Measurements from ENCODE around the gene UBE2N. TPM values are rescaled to one million over a fixed set of nuclear protein-coding genes. Genes with fewer than 3 reads are reported as not detected.

The UBE2N gene
- total and polyA plus RNA-seq, 2 donors (not counting 1 experiment from before 2014, with no cell fraction given), result 56.3 to 83.8 TPM

DNA sequence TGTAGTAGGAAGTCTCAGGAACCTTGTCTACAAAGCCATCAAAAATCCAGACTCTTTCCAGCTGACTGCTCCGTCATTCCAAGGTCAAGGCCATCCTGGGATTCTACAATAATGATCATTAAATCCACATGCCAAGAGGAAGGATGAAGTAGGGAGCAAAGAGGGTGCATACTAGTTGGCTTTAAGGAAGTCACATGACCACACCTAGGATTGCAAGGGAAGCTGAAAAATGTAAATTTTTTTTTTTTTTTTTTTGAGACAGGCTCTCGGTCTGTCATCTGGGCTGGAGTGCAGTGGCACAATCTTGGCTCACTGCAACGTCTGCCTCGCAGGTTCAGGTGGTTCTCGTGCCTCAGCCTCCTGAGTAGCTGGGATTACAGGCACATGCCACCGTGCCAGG, 18.3 kb upstream of the UBE2N start:
- DNase-seq, result no peak
- POLR2A ChIA-PET, result interaction anchor here (0.7 kb wide), 1 partner anchor 34 kb away, joined by 6 read pairs; no protein-coding TSS in a partner anchor
- Histone ChIP-seq H3K4me1 (ENCODE audit: control insufficient read depth in 2 of 2, insufficient read depth in 2 of 2, low read length in 2 of 2) (no peaks in the 10 kb centered on the region), H4K20me1 (ENCODE audit: control insufficient read depth, insufficient read depth, low read length, poor library complexity, severe bottlenecking) (no peaks in the 10 kb centered on the region), H3K36me3 (replicated peaks in 1 of 2; ENCODE audit: control extremely low read depth in 1 of 2, control insufficient read depth in 1 of 2, extremely low read depth in 1 of 2, insufficient read depth in 2 of 2, low read length in 1 of 2) (no peaks in the 10 kb centered on the region), H3K79me2 (ENCODE audit: control insufficient read depth, insufficient read depth, low read length) (no peaks in the 10 kb centered on the region), H3K9me3 (ENCODE audit: control extremely low read depth in 1 of 3, control insufficient read depth in 2 of 3, insufficient read depth in 1 of 3, low read length in 2 of 3) (no peaks in the 10 kb centered on the region), H3K27me3 (replicated peaks in 1 of 4; ENCODE audit: control extremely low read depth in 1 of 4, control insufficient read depth in 3 of 4, insufficient read depth in 4 of 4, low read length in 3 of 4) (no peaks in the 10 kb centered on the region), H3K4me3 (ENCODE audit: control extremely low read depth in 1 of 5, extremely low read depth in 1 of 5, insufficient read depth in 1 of 5, low read depth in 2 of 5, low read length in 4 of 5) (no peak overlapping the region), H3K4me2 (replicated peaks; ENCODE audit: low read depth, low read length, poor library complexity, severe bottlenecking) (no peak overlapping the region), H2AFZ (ENCODE audit: insufficient read depth, low read depth, low read length, poor library complexity, severe bottlenecking) (no peak overlapping the region), H3K9ac (ENCODE audit: low read length) (no peak overlapping the region), H3K27ac (ENCODE audit: low read length in 2 of 2) (no peak overlapping the region)
- 86% methylated on average over 4 of the region's 6 CpGs for WGBS (ENCODE audit: insufficient coverage)
- H3K27me3 Mint-ChIP-seq, result no peaks in the 10 kb centered on the region
- CTCF ChIA-PET, result interaction anchor here (1.5 kb wide), 1 partner anchor 41 kb away, joined by 3 read pairs; no protein-coding TSS in a partner anchor
- intact Hi-C loops (cut with micrococcal nuclease), result no loop called here
- peaks cover 3% of the 10 kb centered on the region for H3K4me1 Mint-ChIP-seq
- H3K27ac Mint-ChIP-seq, result no peak overlapping the region
- no peak for ATAC-seq (ENCODE audit: low read depth)
- TF ChIP-seq, protein P1, sequence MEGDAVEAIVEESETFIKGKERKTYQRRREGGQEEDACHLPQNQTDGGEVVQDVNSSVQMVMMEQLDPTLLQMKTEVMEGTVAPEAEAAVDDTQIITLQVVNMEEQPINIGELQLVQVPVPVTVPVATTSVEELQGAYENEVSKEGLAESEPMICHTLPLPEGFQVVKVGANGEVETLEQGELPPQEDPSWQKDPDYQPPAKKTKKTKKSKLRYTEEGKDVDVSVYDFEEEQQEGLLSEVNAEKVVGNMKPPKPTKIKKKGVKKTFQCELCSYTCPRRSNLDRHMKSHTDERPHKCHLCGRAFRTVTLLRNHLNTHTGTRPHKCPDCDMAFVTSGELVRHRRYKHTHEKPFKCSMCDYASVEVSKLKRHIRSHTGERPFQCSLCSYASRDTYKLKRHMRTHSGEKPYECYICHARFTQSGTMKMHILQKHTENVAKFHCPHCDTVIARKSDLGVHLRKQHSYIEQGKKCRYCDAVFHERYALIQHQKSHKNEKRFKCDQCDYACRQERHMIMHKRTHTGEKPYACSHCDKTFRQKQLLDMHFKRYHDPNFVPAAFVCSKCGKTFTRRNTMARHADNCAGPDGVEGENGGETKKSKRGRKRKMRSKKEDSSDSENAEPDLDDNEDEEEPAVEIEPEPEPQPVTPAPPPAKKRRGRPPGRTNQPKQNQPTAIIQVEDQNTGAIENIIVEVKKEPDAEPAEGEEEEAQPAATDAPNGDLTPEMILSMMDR (IDR thresholded peaks at IDR 0.05), result no peak
- TF ChIP-seq EZH2 (IDR thresholded peaks at IDR 0.05; ENCODE audit: borderline replicate concordance, insufficient read depth, low read depth, low read length, poor library complexity, severe bottlenecking), result no peak
- no peak overlapping the region for H3K4me3 Mint-ChIP-seq
- H3K9me3 Mint-ChIP-seq (ENCODE audit: insufficient read depth), result no peaks in the 10 kb centered on the region

DNA sequence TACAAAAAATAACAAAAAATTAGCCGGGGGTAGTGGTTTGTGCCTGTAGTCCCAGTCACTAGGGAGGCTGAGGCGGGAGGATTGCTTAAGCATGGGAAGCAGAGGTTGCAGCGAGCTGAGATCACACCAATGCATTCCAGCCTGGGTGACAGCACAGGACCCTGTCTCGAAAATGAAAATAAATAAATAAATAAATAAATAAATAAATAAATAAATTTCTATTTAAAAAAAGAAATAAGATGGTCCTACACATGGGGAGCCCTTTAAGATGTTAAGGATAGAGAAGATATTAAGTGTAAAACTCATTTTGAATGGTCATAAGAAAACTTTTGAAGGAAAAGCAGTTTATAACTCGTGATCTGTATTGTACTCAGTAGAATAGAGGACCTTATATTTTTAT, 17.4 kb upstream of the UBE2N start:
- no peak overlapping the region for H3K4me2 ChIP-seq (replicated peaks; ENCODE audit: low read depth, low read length, poor library complexity, severe bottlenecking)
- CTCF ChIA-PET, result no interaction called here
- WGBS (ENCODE audit: insufficient coverage), result no CpG with 5 or more reads among the region's 5 CpGs
- no peak for TF ChIP-seq EZH2 (IDR thresholded peaks at IDR 0.05; ENCODE audit: borderline replicate concordance, insufficient read depth, low read depth, low read length, poor library complexity, severe bottlenecking)
- TF ChIP-seq, protein P1 (IDR thresholded peaks at IDR 0.05), result no peak
- H3K9me3 Mint-ChIP-seq (ENCODE audit: insufficient read depth), result no peaks in the 10 kb centered on the region
- H3K4me1 Mint-ChIP-seq, result peaks cover 3% of the 10 kb centered on the region
- H3K4me1 ChIP-seq (ENCODE audit: control insufficient read depth in 2 of 2, insufficient read depth in 2 of 2, low read length in 2 of 2), result no peaks in the 10 kb centered on the region
- H3K36me3 ChIP-seq (replicated peaks in 1 of 2; ENCODE audit: control extremely low read depth in 1 of 2, control insufficient read depth in 1 of 2, extremely low read depth in 1 of 2, insufficient read depth in 2 of 2, low read length in 1 of 2), result no peaks in the 10 kb centered on the region
- ATAC-seq (ENCODE audit: low read depth) (no peak), DNase-seq (no peak)
- H3K27ac Mint-ChIP-seq, result no peak overlapping the region
- no peak overlapping the region for H2AFZ ChIP-seq (ENCODE audit: insufficient read depth, low read depth, low read length, poor library complexity, severe bottlenecking)
- POLR2A ChIA-PET, result no interaction called here
- no peaks in the 10 kb centered on the region for H4K20me1 ChIP-seq (ENCODE audit: control insufficient read depth, insufficient read depth, low read length, poor library complexity, severe bottlenecking)
- H3K9ac ChIP-seq (ENCODE audit: low read length), result no peak overlapping the region
- intact Hi-C loops (cut with micrococcal nuclease), result no loop called here
- no peak overlapping the region for H3K27ac ChIP-seq (ENCODE audit: low read length in 2 of 2)
- no peak overlapping the region for H3K4me3 Mint-ChIP-seq
- no peaks in the 10 kb centered on the region for H3K9me3 ChIP-seq (ENCODE audit: control extremely low read depth in 1 of 3, control insufficient read depth in 2 of 3, insufficient read depth in 1 of 3, low read length in 2 of 3)
- H3K4me3 ChIP-seq (ENCODE audit: control extremely low read depth in 1 of 5, extremely low read depth in 1 of 5, insufficient read depth in 1 of 5, low read depth in 2 of 5, low read length in 4 of 5), result no peak overlapping the region
- no peaks in the 10 kb centered on the region for H3K27me3 ChIP-seq (replicated peaks in 1 of 4; ENCODE audit: control extremely low read depth in 1 of 4, control insufficient read depth in 3 of 4, insufficient read depth in 4 of 4, low read length in 3 of 4)
- no peaks in the 10 kb centered on the region for H3K79me2 ChIP-seq (ENCODE audit: control insufficient read depth, insufficient read depth, low read length)
- H3K27me3 Mint-ChIP-seq, result no peaks in the 10 kb centered on the region
